ENCODE results near the gene HYAL1.

Gene HYAL1

DNA sequence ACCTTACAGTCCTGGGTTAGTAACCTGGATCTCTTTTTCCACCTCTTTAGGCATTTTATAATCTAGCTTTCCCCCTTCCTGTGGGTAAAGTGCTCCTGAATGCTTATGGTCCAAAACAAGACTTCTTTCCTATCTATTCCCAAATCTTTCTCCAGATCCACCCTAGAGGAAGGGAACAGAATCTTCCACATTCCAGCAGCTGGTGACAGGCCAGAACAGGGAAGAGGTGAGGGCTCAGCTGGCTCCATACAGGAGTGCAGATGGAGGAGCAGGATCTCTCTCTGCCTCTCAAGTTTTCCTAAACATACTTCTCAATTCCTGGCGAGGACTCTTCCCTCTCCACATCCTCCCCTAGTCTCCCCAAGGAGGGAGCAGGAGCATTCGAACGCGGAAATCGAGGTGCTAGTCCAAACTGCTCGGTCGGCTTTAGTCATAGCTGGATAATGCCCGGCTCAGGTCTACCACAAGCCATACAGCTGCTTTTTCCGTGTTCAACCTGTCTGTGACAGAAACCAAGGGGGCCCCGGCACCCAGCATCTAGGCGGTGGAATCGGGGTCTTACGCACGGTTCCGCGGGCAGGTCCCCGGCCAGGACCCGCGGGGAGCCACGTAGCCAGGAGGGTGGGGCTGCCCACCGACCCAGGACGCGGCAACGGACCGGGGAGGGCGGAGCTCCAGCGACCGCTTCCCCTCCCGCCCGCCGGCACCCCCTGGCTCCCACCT is 33.2 kb upstream of the HYAL1 start:
- H3K4me1 ChIP-seq (ENCODE audit: control insufficient read depth, insufficient read depth, low read length), result no peaks in the 10 kb centered on the region; the same call in 1 of the 2 replicates
- ChIA-PET CTCF (interaction anchor here (0.7 to 2.6 kb wide), 9 partner anchors 8 to 206 kb away, joined by 3 to 13 read pairs (median 4); partner anchors contain the start of gene TUSC2), POLR2A (interaction anchor here (0.6 to 2.7 kb wide), 26 partner anchors 8 to 1060 kb away, joined by 3 to 63 read pairs (median 6); partner anchors contain the start of genes CYB561D2, GNAI2, HEMK1 and HYAL2)
- TF ChIP-seq SP7 (tag by site-specific recombination; IDR thresholded peaks at IDR 0.05) (no peak), ZSCAN16 (tag by site-specific recombination; IDR thresholded peaks at IDR 0.05) (0 out of 2 replicates have a peak, but pooled peaks have one; percentile 26), ZNF391 (tag by site-specific recombination; IDR thresholded peaks at IDR 0.05; ENCODE audit: borderline replicate concordance, low read depth) (no peak), REPIN1 (tag by site-specific recombination; IDR thresholded peaks at IDR 0.05; ENCODE audit: low read depth) (0 out of 2 replicates have a peak, but pooled peaks have one; percentile 40), ZBTB20 (tag by site-specific recombination; IDR thresholded peaks at IDR 0.05) (peak; percentile 99), ZNF341 (tag by site-specific recombination; IDR thresholded peaks at IDR 0.05; ENCODE audit: low read depth) (no peak), ZNF223 (tag by site-specific recombination; IDR thresholded peaks at IDR 0.05) (peak; percentile 97), ZNF335 (tag by site-specific recombination; conservative IDR thresholded peaks at IDR 0.05) (peak; percentile 35), ZNF76 (tag by site-specific recombination; IDR thresholded peaks at IDR 0.05; ENCODE audit: borderline replicate concordance, low read depth) (0 out of 2 replicates have a peak, but pooled peaks have one; percentile 13)
- TF ChIP-seq, protein P1, sequence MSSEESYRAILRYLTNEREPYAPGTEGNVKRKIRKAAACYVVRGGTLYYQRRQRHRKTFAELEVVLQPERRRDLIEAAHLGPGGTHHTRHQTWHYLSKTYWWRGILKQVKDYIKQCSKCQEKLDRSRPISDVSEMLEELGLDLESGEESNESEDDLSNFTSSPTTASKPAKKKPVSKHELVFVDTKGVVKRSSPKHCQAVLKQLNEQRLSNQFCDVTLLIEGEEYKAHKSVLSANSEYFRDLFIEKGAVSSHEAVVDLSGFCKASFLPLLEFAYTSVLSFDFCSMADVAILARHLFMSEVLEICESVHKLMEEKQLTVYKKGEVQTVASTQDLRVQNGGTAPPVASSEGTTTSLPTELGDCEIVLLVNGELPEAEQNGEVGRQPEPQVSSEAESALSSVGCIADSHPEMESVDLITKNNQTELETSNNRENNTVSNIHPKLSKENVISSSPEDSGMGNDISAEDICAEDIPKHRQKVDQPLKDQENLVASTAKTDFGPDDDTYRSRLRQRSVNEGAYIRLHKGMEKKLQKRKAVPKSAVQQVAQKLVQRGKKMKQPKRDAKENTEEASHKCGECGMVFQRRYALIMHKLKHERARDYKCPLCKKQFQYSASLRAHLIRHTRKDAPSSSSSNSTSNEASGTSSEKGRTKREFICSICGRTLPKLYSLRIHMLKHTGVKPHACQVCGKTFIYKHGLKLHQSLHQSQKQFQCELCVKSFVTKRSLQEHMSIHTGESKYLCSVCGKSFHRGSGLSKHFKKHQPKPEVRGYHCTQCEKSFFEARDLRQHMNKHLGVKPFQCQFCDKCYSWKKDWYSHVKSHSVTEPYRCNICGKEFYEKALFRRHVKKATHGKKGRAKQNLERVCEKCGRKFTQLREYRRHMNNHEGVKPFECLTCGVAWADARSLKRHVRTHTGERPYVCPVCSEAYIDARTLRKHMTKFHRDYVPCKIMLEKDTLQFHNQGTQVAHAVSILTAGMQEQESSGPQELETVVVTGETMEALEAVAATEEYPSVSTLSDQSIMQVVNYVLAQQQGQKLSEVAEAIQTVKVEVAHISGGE (tag by site-specific recombination; conservative IDR thresholded peaks at IDR 0.05; ENCODE audit: low read depth), result 0 out of 2 replicates have a peak, but pooled peaks have one; percentile 17
- H3K27ac ChIP-seq (ENCODE audit: extremely low read depth, low read depth, low read length), result peak overlapping the region; percentile 88
- H3K36me3 ChIP-seq (ENCODE audit: control insufficient read depth in 2 of 2, insufficient read depth in 1 of 2, low read length in 2 of 2), result peaks cover 3 to 35% of the 10 kb centered on the region in 2 experiments; a peak in 2 of 3 replicates
- H3K9me3 ChIP-seq (ENCODE audit: control insufficient read depth, insufficient read depth, low read depth, low read length), result no peaks in the 10 kb centered on the region
- H3K4me3 ChIP-seq (ENCODE audit: low read depth, low read length), result peak overlapping the region; percentile 96

DNA sequence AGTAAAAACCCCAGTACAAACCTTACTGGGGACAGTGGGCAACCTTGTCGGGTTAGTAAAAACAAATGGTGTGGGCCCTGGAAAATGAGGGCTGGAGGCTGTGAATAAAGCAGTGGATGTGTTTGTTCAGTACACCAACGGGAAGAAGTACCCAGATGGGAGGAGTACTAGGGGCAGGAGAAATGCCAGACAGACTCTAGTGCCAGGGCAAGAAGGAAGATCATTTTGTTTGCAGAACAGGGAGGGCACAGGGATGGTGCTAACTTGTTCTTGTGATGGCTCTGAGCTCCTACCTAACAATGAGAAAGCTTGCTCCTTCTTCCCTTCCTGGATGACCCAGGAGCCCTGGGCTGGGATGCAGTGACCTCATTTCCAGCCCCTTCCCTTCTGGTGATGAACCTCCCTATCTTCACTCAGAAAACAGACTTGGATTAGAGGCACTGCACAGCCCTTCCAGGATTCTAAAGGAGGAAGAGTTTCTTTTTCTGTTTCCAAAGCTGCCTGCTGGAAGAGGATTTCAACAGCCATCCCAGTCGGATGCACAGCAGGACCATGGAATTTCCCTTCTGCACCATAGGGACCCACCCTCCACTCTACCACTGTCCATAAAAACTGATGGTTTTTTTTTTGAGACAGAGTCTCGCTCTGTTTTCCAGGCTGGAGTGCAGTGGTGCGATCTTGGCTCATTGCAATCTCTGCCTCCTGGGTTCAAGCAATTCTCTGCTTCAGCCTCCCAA is 31.1 kb upstream of the HYAL1 start:
- Histone ChIP-seq H3K4me3 (ENCODE audit: low read depth, low read length) (no peak overlapping the region), H3K9me3 (ENCODE audit: control insufficient read depth, insufficient read depth, low read depth, low read length) (no peaks in the 10 kb centered on the region), H3K4me1 (ENCODE audit: control insufficient read depth, insufficient read depth, low read length) (no peaks in the 10 kb centered on the region; the same call in 1 of the 2 replicates), H3K27ac (ENCODE audit: extremely low read depth, low read depth, low read length) (no peak overlapping the region), H3K36me3 (ENCODE audit: control insufficient read depth in 2 of 2, insufficient read depth in 1 of 2, low read length in 2 of 2) (peaks cover 3 to 51% of the 10 kb centered on the region in 2 experiments)
- ChIA-PET POLR2A (interaction anchor here (0.9 to 2.2 kb wide), 2 partner anchors 35 to 70 kb away, joined by 3 to 4 read pairs; partner anchors contain the start of genes HYAL3 and NAA80), CTCF (interaction anchor here (1.0 to 1.6 kb wide), 2 partner anchors 11 to 209 kb away, joined by 4 to 5 read pairs; no protein-coding TSS in a partner anchor)
- TF ChIP-seq, protein P2, sequence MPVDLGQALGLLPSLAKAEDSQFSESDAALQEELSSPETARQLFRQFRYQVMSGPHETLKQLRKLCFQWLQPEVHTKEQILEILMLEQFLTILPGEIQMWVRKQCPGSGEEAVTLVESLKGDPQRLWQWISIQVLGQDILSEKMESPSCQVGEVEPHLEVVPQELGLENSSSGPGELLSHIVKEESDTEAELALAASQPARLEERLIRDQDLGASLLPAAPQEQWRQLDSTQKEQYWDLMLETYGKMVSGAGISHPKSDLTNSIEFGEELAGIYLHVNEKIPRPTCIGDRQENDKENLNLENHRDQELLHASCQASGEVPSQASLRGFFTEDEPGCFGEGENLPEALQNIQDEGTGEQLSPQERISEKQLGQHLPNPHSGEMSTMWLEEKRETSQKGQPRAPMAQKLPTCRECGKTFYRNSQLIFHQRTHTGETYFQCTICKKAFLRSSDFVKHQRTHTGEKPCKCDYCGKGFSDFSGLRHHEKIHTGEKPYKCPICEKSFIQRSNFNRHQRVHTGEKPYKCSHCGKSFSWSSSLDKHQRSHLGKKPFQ (tag by site-specific recombination; IDR thresholded peaks at IDR 0.05), result no peak
- TF ChIP-seq, protein P3, sequence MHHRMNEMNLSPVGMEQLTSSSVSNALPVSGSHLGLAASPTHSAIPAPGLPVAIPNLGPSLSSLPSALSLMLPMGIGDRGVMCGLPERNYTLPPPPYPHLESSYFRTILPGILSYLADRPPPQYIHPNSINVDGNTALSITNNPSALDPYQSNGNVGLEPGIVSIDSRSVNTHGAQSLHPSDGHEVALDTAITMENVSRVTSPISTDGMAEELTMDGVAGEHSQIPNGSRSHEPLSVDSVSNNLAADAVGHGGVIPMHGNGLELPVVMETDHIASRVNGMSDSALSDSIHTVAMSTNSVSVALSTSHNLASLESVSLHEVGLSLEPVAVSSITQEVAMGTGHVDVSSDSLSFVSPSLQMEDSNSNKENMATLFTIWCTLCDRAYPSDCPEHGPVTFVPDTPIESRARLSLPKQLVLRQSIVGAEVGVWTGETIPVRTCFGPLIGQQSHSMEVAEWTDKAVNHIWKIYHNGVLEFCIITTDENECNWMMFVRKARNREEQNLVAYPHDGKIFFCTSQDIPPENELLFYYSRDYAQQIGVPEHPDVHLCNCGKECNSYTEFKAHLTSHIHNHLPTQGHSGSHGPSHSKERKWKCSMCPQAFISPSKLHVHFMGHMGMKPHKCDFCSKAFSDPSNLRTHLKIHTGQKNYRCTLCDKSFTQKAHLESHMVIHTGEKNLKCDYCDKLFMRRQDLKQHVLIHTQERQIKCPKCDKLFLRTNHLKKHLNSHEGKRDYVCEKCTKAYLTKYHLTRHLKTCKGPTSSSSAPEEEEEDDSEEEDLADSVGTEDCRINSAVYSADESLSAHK (tag by site-specific recombination; IDR thresholded peaks at IDR 0.05), result no peak
- no peak for TF ChIP-seq ZNF214 (tag by site-specific recombination; IDR thresholded peaks at IDR 0.05; ENCODE audit: borderline replicate concordance)
- TF ChIP-seq, protein P4, sequence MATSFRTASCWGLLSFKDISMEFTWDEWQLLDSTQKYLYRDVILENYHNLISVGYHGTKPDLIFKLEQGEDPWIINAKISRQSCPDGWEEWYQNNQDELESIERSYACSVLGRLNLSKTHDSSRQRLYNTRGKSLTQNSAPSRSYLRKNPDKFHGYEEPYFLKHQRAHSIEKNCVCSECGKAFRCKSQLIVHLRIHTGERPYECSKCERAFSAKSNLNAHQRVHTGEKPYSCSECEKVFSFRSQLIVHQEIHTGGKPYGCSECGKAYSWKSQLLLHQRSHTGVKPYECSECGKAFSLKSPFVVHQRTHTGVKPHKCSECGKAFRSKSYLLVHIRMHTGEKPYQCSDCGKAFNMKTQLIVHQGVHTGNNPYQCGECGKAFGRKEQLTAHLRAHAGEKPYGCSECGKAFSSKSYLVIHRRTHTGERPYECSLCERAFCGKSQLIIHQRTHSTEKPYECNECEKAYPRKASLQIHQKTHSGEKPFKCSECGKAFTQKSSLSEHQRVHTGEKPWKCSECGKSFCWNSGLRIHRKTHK (tag by site-specific recombination; IDR thresholded peaks at IDR 0.05), result no peak
- TF ChIP-seq, protein P5, sequence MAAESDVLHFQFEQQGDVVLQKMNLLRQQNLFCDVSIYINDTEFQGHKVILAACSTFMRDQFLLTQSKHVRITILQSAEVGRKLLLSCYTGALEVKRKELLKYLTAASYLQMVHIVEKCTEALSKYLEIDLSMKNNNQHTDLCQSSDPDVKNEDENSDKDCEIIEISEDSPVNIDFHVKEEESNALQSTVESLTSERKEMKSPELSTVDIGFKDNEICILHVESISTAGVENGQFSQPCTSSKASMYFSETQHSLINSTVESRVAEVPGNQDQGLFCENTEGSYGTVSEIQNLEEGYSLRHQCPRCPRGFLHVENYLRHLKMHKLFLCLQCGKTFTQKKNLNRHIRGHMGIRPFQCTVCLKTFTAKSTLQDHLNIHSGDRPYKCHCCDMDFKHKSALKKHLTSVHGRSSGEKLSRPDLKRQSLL (tag by site-specific recombination; IDR thresholded peaks at IDR 0.05), result no peak
- 0 out of 2 replicates have a peak, but pooled peaks have one; percentile 11 for TF ChIP-seq ZNF600 (tag by site-specific recombination; IDR thresholded peaks at IDR 0.05)
